H9 (cell line): ENCODE measurements around the gene DOK6. TPM values are rescaled to one million over a fixed set of nuclear protein-coding genes. Genes with fewer than 3 reads are reported as not detected.

ENCODE experiments used
- DNase-seq: peaks from one replicate; pipeline ENCODE4 v3.0.0-alpha.2; 2017
- H2AFZ ChIP-seq: one replicate; pipeline ENCODE4 v1.6.1; 2013; ENCODE audit warnings: mild to moderate bottlenecking, low read length, control low read depth, moderate library complexity
- H2AK5ac ChIP-seq: 2 replicates; pipeline ENCODE4 v1.6.1; 2013; ENCODE audit warnings: low read length, control low read depth, mixed read lengths; ENCODE audit not compliant: insufficient read length
- H2BK120ac ChIP-seq: one replicate; pipeline ENCODE4 v1.6.1; 2013; ENCODE audit warnings: low read depth, mild to moderate bottlenecking, low read length, control low read depth, inconsistent platforms; ENCODE audit not compliant: poor library complexity, severe bottlenecking
- H2BK12ac ChIP-seq: 2 replicates; pipeline ENCODE4 v1.6.1; 2013; ENCODE audit warnings: low read length, control low read depth, mixed read lengths, low read depth; ENCODE audit not compliant: insufficient read length
- H2BK15ac ChIP-seq: 2 replicates; pipeline ENCODE4 v1.6.1; 2013; ENCODE audit warnings: low read depth, low read length, control low read depth
- H2BK20ac ChIP-seq: one replicate; pipeline ENCODE4 v1.6.1; 2013; ENCODE audit warnings: low read depth, mild to moderate bottlenecking, low read length, control low read depth, inconsistent platforms; ENCODE audit not compliant: poor library complexity, severe bottlenecking
- H2BK5ac ChIP-seq: 2 replicates; pipeline ENCODE4 v1.6.1; 2013; ENCODE audit warnings: low read length, control low read depth, mixed read lengths; ENCODE audit not compliant: insufficient read length
- H3K14ac ChIP-seq: 2 replicates; pipeline ENCODE4 v1.6.1; 2013; ENCODE audit warnings: low read length, control low read depth; ENCODE audit not compliant: insufficient read depth
- H3K18ac ChIP-seq: 2 replicates; pipeline ENCODE4 v1.6.1; 2013; ENCODE audit warnings: low read depth, mild to moderate bottlenecking, mixed read lengths, low read length, control low read depth; ENCODE audit not compliant: insufficient read length
- H3K23ac ChIP-seq: 2 replicates; pipeline ENCODE4 v1.6.1; 2013; ENCODE audit warnings: low read length, control low read depth, mixed read lengths, low read depth; ENCODE audit not compliant: insufficient read length
- H3K23me2 ChIP-seq: 2 replicates; pipeline ENCODE4 v1.6.1; 2013; ENCODE audit warnings: low read depth, mild to moderate bottlenecking, mixed read lengths, low read length, control low read depth; ENCODE audit not compliant: insufficient read length, poor library complexity, severe bottlenecking
- H3K27ac ChIP-seq: 2 replicates; pipeline ENCODE4 v1.5.1; 2013; ENCODE audit warnings: low read length, control low read depth, mixed read lengths, low read depth; ENCODE audit not compliant: insufficient read length
- H3K27me3 ChIP-seq: 2 replicates; pipeline ENCODE4 v1.6.1; 2013; ENCODE audit warnings: low read length, control low read depth, inconsistent platforms; ENCODE audit not compliant: insufficient read depth
- H3K4ac ChIP-seq: 2 replicates; pipeline ENCODE4 v1.6.1; 2013; ENCODE audit warnings: low read depth, mild to moderate bottlenecking, control low read depth, inconsistent platforms, low read length, moderate library complexity
- H3K4me1 ChIP-seq: 2 replicates; pipeline ENCODE4 v1.6.1; 2013; ENCODE audit warnings: low read length, control low read depth, inconsistent platforms; ENCODE audit not compliant: insufficient read depth
- H3K4me2 ChIP-seq: 2 replicates; pipeline ENCODE4 v1.6.1; 2013; ENCODE audit warnings: low read length, control low read depth, mixed read lengths; ENCODE audit not compliant: insufficient read length, insufficient read depth
- H3K56ac ChIP-seq: 2 replicates; pipeline ENCODE4 v1.6.1; 2013; ENCODE audit warnings: low read depth, mild to moderate bottlenecking, mixed read lengths, low read length, control low read depth; ENCODE audit not compliant: insufficient read length
- H3K79me1 ChIP-seq: 2 replicates; pipeline ENCODE4 v1.6.1; 2013; ENCODE audit warnings: low read depth, mild to moderate bottlenecking, moderate library complexity, low read length, control low read depth, inconsistent platforms; ENCODE audit not compliant: insufficient read depth, poor library complexity, severe bottlenecking
- H3K79me2 ChIP-seq: 2 replicates; pipeline ENCODE4 v1.6.1; 2013; ENCODE audit warnings: low read length, control low read depth, inconsistent platforms; ENCODE audit not compliant: insufficient read depth
- H3K9ac ChIP-seq: 2 replicates; pipeline ENCODE4 v1.6.1; 2013; ENCODE audit warnings: low read length, control low read depth, mixed read lengths; ENCODE audit not compliant: insufficient read length; ENCODE audit errors: extremely low read depth
- H3K9me3 ChIP-seq: one replicate; pipeline ENCODE4 v1.6.1; 2013; ENCODE audit warnings: low read depth, low read length, inconsistent platforms; ENCODE audit not compliant: control insufficient read depth
- H3T11ph ChIP-seq: one replicate; pipeline ENCODE4 v1.6.1; 2013; ENCODE audit warnings: mild to moderate bottlenecking, low read length, control low read depth, inconsistent platforms
- H4K20me1 ChIP-seq: one replicate; pipeline ENCODE4 v1.6.1; 2013; ENCODE audit not compliant: control insufficient read depth, insufficient read length, insufficient read depth
- H4K5ac ChIP-seq: 2 replicates; pipeline ENCODE4 v1.6.1; 2013; ENCODE audit warnings: low read depth, mild to moderate bottlenecking, mixed read lengths, low read length, control low read depth; ENCODE audit not compliant: insufficient read length
- H4K8ac ChIP-seq: replicated peaks from 2 replicates; pipeline ENCODE4 v1.6.1; 2013; ENCODE audit warnings: low read length, control low read depth, mixed read lengths, low read depth; ENCODE audit not compliant: insufficient read length
- H4K91ac ChIP-seq: 2 replicates; pipeline ENCODE4 v1.6.1; 2013; ENCODE audit warnings: low read depth, mild to moderate bottlenecking, moderate library complexity, mixed read lengths, low read length, control low read depth; ENCODE audit not compliant: insufficient read length
- H3K27ac Mint-ChIP-seq, 3 experiments: 2 replicates in 2 of 3; 3 replicates in 1 of 3; pipeline ENCODE4 v1.8.0; 2020 to 2021; ENCODE audit warnings: mixed read lengths in 3 of 3, mild to moderate bottlenecking in 1 of 3, moderate library complexity in 1 of 3
- H3K27me3 Mint-ChIP-seq: 2 replicates; pipeline ENCODE4 v1.8.0; 2021; ENCODE audit warnings: low read depth, mild to moderate bottlenecking, moderate library complexity, mixed read lengths
- H3K36me3 Mint-ChIP-seq, 3 experiments: 2 replicates in 2 of 3; 3 replicates in 1 of 3; pipeline ENCODE4 v1.8.0; 2020 to 2021; ENCODE audit warnings: low read depth in 3 of 3, mixed read lengths in 3 of 3; ENCODE audit not compliant: insufficient read depth in 1 of 3
- H3K4me1 Mint-ChIP-seq, 2 experiments: 2 replicates each; pipeline ENCODE4 v1.8.0; 2020; ENCODE audit warnings: mixed read lengths in 2 of 2
- H3K4me3 Mint-ChIP-seq, 2 experiments: 2 replicates in 1 of 2; 3 replicates in 1 of 2; pipeline ENCODE4 v1.8.0; 2020 to 2021; ENCODE audit warnings: mild to moderate bottlenecking in 2 of 2, mixed read lengths in 2 of 2, moderate library complexity in 1 of 2
- H3K9me3 Mint-ChIP-seq, 2 experiments: 2 replicates in 1 of 2; 3 replicates in 1 of 2; pipeline ENCODE4 v1.8.0; 2020; ENCODE audit warnings: mild to moderate bottlenecking in 2 of 2, mixed read lengths in 2 of 2, moderate library complexity in 1 of 2
- WGBS: extraction: QIAGEN DNeasy Blood & Tissue Kit; methylation state at CpG from one replicate; pipeline ENCODE4 v1.1.7; 2013; ENCODE audit warnings: missing lambda C conversion rate, low lambda C conversion rate, mixed read lengths; ENCODE audit not compliant: insufficient read length; ENCODE audit errors: extremely low coverage; 5-methylcytosine and 5-hydroxymethylcytosine counted together
- total RNA-seq: library from RNA; stranded (reverse); gene quantifications from 2 replicates; pipeline ENCODE4 v1.2.1, GENCODE V29; 2021
- TF ChIP-seq, protein P1 (sequence below): fragments of 200-600 bp; sonication (generic); conservative IDR thresholded peaks from 3 replicates; pipeline ENCODE4 v1.8.0; 2021; ENCODE audit warnings: antibody characterized with exemption, mild to moderate bottlenecking

The DOK6 gene
- total RNA-seq, 1 experiment from 2014 or later: 0.20 TPM

GRCh38 chr18:69622184-69622583 lies 221.5 kb downstream of the DOK6 start:
- Histone ChIP-seq H3K14ac (no peak overlapping the region), H2BK120ac (no peak overlapping the region), H4K20me1 (no peaks in the 10 kb centered on the region), H4K5ac (no peak overlapping the region), H3K18ac (no peak overlapping the region), H3K9ac (no peak overlapping the region), H3K4ac (no peak overlapping the region), H3K4me1 (no peaks in the 10 kb centered on the region), H3K79me1 (no peaks in the 10 kb centered on the region), H4K91ac (no peak overlapping the region), H2BK12ac (no peak overlapping the region), H3K9me3 (no peaks in the 10 kb centered on the region), H2AK5ac (no peak overlapping the region), H3K4me2 (no peak overlapping the region), H3T11ph (no peak overlapping the region), H3K79me2 (no peaks in the 10 kb centered on the region), H2AFZ (no peak overlapping the region), H2BK5ac (no peak overlapping the region), H3K56ac (no peak overlapping the region), H2BK20ac (no peak overlapping the region), H4K8ac (no peak overlapping the region), H3K27ac (no peak overlapping the region), H3K23me2 (no peaks in the 10 kb centered on the region), H2BK15ac (no peak overlapping the region), H3K27me3 (no peaks in the 10 kb centered on the region), H3K23ac (no peak overlapping the region)
- TF ChIP-seq, protein P1, sequence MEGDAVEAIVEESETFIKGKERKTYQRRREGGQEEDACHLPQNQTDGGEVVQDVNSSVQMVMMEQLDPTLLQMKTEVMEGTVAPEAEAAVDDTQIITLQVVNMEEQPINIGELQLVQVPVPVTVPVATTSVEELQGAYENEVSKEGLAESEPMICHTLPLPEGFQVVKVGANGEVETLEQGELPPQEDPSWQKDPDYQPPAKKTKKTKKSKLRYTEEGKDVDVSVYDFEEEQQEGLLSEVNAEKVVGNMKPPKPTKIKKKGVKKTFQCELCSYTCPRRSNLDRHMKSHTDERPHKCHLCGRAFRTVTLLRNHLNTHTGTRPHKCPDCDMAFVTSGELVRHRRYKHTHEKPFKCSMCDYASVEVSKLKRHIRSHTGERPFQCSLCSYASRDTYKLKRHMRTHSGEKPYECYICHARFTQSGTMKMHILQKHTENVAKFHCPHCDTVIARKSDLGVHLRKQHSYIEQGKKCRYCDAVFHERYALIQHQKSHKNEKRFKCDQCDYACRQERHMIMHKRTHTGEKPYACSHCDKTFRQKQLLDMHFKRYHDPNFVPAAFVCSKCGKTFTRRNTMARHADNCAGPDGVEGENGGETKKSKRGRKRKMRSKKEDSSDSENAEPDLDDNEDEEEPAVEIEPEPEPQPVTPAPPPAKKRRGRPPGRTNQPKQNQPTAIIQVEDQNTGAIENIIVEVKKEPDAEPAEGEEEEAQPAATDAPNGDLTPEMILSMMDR: no peak
- peaks cover 0 to 6% of the 10 kb centered on the region in 2 experiments; a peak in 2 of 4 replicates for H3K4me1 Mint-ChIP-seq
- no CpG with 5 or more reads among the region's 3 CpGs for WGBS
- DNase-seq: no peak
- H3K27ac Mint-ChIP-seq: no peak overlapping the region
- no peaks in the 10 kb centered on the region; a peak in 1 of 7 replicates for H3K36me3 Mint-ChIP-seq
- H3K27me3 Mint-ChIP-seq: no peaks in the 10 kb centered on the region
- no peaks in the 10 kb centered on the region for H3K9me3 Mint-ChIP-seq
- no peak overlapping the region for H3K4me3 Mint-ChIP-seq
